Colonic mucosa (tissue), 4 donors: ENCODE data around the gene PLBD1. TPM values are rescaled to one million over a fixed set of nuclear protein-coding genes. Genes with fewer than 3 reads are reported as not detected.

Experiments
- DNase-seq: peaks from one replicate; pipeline ENCODE4 v3.0.0-alpha.2; 2020
- H3K27ac ChIP-seq: fragments of 200-600 bp; one replicate; pipeline ENCODE4 v1.8.0; 2021
- H3K27me3 ChIP-seq: fragments of 200-600 bp; one replicate; pipeline ENCODE4 v1.8.0; 2021
- H3K36me3 ChIP-seq: fragments of 200-600 bp; one replicate; pipeline ENCODE4 v1.8.0; 2021
- H3K4me1 ChIP-seq: fragments of 200-600 bp; one replicate; pipeline ENCODE4 v1.8.0; 2021; ENCODE audit warnings: mild to moderate bottlenecking
- H3K4me3 ChIP-seq: fragments of 200-600 bp; one replicate; pipeline ENCODE4 v1.8.0; 2021
- H3K9ac ChIP-seq, 2 donors: one replicate each; pipeline ENCODE4 v1.7.0; 2013; ENCODE audit warnings: control low read depth in 2 of 2, low read depth in 2 of 2, low read length in 2 of 2
- H3K9me3 ChIP-seq: fragments of 200-600 bp; one replicate; pipeline ENCODE4 v1.8.0; 2021
- intact Hi-C: fragments of 100-400 bp; cut with DNase I; formaldehyde crosslinking; loops from one replicate; pipeline ENCODE4 v1.14.1; 2022
- total RNA-seq, 2 donors: library from RNA; stranded (reverse); fragmentation: NEBNext Ultra II Directional in 1 of 2; extraction: Animal tissue kit (Norgen Biotek cat#: 25700) in 1 of 2; gene quantifications; one replicate each; pipeline ENCODE4 v1.2.1, GENCODE V29; 2021
- TF ChIP-seq, protein P1 (sequence below): fragments of 200-600 bp; IDR thresholded peaks from one replicate; pipeline ENCODE4 v1.8.0; 2022; ENCODE audit warnings: antibody characterized with exemption, mild to moderate bottlenecking
- donor health status: healthy.
- donor health status: DM: no; HTN: no; CAD: no.
- donor health status: DM: no; HTN: no; CAD: no.

Gene PLBD1
- 10 to 100 TPM; 85.0 to 91.7 TPM for total RNA-seq

DNA sequence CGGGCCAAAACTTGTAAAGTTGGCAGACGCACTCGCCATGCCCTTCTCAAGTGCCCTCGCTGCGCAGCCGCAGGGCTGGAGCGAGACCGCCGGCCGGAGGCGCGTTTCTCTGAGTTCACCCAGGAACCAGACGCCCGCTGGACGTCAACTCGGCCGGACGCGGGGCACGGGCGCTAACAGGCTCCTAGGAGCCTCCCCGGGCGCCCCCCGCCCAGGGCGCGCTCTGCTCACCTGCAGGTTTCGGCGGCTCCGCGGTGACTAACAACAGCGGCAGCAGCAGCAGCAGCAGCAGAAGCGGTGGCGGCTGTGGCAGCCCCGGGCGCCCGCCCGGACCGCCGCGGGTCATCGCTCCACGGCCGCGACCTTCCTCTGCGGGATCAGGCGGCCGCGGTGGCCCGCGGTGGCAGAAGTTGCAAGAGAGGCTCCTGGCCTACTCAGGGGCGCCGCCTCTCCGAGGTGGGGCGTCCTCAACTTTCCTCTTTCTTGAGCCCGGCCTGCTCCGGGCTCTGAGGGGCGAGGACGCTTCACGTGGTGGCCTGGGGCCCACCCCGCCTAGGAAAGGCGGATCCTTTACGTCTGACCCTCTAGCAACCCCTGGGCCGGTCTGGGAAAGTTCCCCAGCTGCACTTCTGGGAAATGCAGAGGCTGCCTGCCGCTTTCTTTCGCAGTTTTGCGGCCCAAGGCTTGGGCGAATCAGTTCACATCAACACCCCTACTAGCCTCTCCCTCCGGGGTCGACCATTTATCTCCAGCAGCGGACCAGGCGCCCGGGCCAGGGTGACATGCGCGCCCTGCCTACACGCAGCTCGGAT, at the start of gene PLBD1:
PLBD1 (minus strand) TSS at position 533 of the 812 bp plus-strand sequence; CDS start at position 346, 187 bp downstream.
- DNase-seq: peak; percentile 72
- Histone ChIP-seq H3K27ac (peak within 1 kb of the TSS; percentile 81), H3K4me3 (peak within 1 kb of the TSS; percentile 59), H3K9me3 (no peaks in the 10 kb centered on the region), H3K4me1 (peaks cover 5% of the 10 kb centered on the region), H3K27me3 (no peaks in the 10 kb centered on the region), H3K9ac (peak within 1 kb of the TSS; percentile 87), H3K36me3 (no peaks in the 10 kb centered on the region)
- TF ChIP-seq, protein P1, sequence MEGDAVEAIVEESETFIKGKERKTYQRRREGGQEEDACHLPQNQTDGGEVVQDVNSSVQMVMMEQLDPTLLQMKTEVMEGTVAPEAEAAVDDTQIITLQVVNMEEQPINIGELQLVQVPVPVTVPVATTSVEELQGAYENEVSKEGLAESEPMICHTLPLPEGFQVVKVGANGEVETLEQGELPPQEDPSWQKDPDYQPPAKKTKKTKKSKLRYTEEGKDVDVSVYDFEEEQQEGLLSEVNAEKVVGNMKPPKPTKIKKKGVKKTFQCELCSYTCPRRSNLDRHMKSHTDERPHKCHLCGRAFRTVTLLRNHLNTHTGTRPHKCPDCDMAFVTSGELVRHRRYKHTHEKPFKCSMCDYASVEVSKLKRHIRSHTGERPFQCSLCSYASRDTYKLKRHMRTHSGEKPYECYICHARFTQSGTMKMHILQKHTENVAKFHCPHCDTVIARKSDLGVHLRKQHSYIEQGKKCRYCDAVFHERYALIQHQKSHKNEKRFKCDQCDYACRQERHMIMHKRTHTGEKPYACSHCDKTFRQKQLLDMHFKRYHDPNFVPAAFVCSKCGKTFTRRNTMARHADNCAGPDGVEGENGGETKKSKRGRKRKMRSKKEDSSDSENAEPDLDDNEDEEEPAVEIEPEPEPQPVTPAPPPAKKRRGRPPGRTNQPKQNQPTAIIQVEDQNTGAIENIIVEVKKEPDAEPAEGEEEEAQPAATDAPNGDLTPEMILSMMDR: no peak
- intact Hi-C loops: loop anchor here (5.0 kb wide), 1 partner anchor 45 kb away; no protein-coding TSS in a partner anchor

DNA sequence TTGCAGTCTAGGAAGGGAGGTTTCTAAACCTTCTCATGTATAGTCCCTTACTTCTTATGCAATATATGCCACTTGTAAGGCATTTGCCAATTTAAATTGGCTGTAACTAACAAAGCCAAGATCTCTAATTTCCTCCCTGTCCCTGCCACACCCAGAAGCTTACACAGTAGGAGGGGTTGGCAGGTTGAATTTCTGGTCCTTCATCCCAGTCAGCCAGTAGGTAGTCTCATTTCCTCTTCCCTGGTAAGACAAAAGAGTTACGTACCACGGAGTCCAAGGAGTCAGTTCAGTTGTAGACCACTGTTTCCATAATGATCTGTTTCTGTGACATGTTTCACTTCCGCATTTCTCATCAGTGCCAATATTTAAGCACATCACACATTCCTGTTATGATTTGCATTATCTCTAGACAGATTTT, 47.0 kb upstream of the PLBD1 start:
- no peak overlapping the region for H3K9ac ChIP-seq
- no peaks in the 10 kb centered on the region for H3K9me3 ChIP-seq
- peak; percentile 64 for DNase-seq
- no peak overlapping the region for H3K4me3 ChIP-seq
- H3K27ac ChIP-seq: peak overlapping the region; percentile 21
- TF ChIP-seq, protein P1: no peak
- H3K4me1 ChIP-seq: peaks cover 4% of the 10 kb centered on the region
- H3K27me3 ChIP-seq: no peaks in the 10 kb centered on the region
- intact Hi-C loops: loop anchor here (5.0 kb wide), 1 partner anchor 47 kb away; the partner anchor contains the start of gene PLBD1
- H3K36me3 ChIP-seq: no peaks in the 10 kb centered on the region

- Histone ChIP-seq H3K9me3 (no peaks in the 10 kb centered on the region), H3K27ac (no peak overlapping the region), H3K9ac (no peak overlapping the region), H3K36me3 (no peaks in the 10 kb centered on the region), H3K4me1 (no peaks in the 10 kb centered on the region), H3K4me3 (no peak overlapping the region), H3K27me3 (no peaks in the 10 kb centered on the region)
- intact Hi-C loops: loop anchor here (5.0 kb wide), 1 partner anchor 46 kb away; the partner anchor contains the start of gene PLBD1
- no peak for DNase-seq
- TF ChIP-seq, protein P1: no peak
Observed at GRCh38 chr12:14613718-14614117, 46.0 kb upstream of the PLBD1 start.

- DNase-seq: no peak
- TF ChIP-seq, protein P1: no peak
- Histone ChIP-seq H3K9ac (no peak overlapping the region), H3K4me3 (no peak overlapping the region), H3K4me1 (no peaks in the 10 kb centered on the region), H3K36me3 (no peaks in the 10 kb centered on the region), H3K9me3 (no peaks in the 10 kb centered on the region), H3K27me3 (no peaks in the 10 kb centered on the region), H3K27ac (no peak overlapping the region)
- intact Hi-C loops: loop anchor here (5.0 kb wide), 1 partner anchor 46 kb away; the partner anchor contains the start of gene PLBD1
Observed at GRCh38 chr12:14612898-14613445, 45.3 kb upstream of the PLBD1 start.

DNA sequence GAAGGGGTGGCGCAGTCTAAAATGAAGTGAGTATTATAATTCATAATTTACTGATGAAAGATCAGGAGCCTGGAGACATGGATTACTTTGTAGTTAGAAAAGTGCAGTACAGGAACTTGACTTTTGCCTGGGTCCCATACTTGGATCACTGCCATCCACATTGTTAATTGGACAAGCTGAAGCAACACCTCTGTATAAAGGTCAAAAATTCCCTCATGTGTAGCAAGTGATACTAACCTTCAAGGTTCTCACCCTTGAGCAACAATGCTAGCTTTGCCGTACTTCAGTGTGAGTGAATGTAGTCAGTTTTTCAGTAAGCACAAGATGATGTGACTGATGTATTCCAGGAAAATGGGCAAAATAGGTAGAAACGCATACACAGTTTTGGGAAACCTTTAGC, 44.6 kb upstream of the PLBD1 start:
- Histone ChIP-seq H3K27ac (peak overlapping the region; percentile 27), H3K36me3 (no peaks in the 10 kb centered on the region), H3K27me3 (no peaks in the 10 kb centered on the region), H3K4me1 (no peaks in the 10 kb centered on the region), H3K4me3 (no peak overlapping the region), H3K9me3 (no peaks in the 10 kb centered on the region), H3K9ac (no peak overlapping the region)
- TF ChIP-seq, protein P1: no peak
- intact Hi-C loops: loop anchor here (5.0 kb wide), 1 partner anchor 45 kb away; the partner anchor contains the start of gene PLBD1
- DNase-seq: no peak
